Stimulated activated CD4-positive, alpha-beta T cell treated with anti-CD3 and anti-CD28 coated beads, Interleukin-4, amount 100 ng/mL, for 1 hour (primary cell): ENCODE measurements around the gene ADAMTS17.

Source experiments
- DNase-seq: peaks from one replicate; pipeline ENCODE4 v3.0.0-alpha.2; 2020

Gene ADAMTS17

DNA sequence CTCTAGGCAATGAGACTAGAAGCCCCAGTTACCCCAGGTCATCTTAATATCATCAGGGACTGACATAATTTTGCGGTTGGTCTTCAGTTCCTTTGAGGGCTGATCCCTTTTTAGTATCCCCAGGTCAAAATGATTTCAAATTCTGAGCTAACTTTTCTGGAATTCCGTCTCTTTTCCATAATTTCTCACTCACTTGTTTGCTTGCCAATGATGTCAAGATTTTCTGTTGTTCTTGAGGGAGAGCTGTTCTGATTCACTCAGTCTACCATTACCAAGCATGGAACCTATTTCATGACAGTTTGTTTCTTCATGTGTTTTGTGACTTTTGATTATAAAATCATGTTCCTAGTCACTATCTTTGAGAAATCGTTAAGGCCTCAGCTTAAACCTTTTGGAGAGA lies 418.1 kb downstream of the ADAMTS17 start:
- DNase-seq = no peak
